K562 (cell line): ENCODE results near the gene SLC9B1. TPM values are rescaled to one million over a fixed set of nuclear protein-coding genes. Genes with fewer than 3 reads are reported as not detected.

Experiments
- C11orf30 ChIP-seq: fragments of 450-650 bp; IDR thresholded peaks from 2 replicates; pipeline ENCODE4 v1.6.1; 2016; ENCODE audit warnings: low read depth, mild to moderate bottlenecking
- ELF1 ChIP-seq: fragments of 200-800 bp; sonication (Bioruptor generic); IDR thresholded peaks from 2 replicates; pipeline ENCODE4 v1.6.1; 2016; ENCODE audit warnings: missing genetic modification characterization, missing compliant biosample characterization
- L3MBTL2 ChIP-seq: fragments of 450-650 bp; IDR thresholded peaks from 2 replicates; pipeline ENCODE4 v1.6.1; 2016; ENCODE audit warnings: mild to moderate bottlenecking, moderate library complexity
- MAFG ChIP-seq: fragments of 450-650 bp; conservative IDR thresholded peaks from 2 replicates; pipeline ENCODE4 v1.6.1; 2016; ENCODE audit warnings: missing genetic modification characterization, missing compliant biosample characterization
- MAFK ChIP-seq: IDR thresholded peaks from 2 replicates; pipeline ENCODE4 v1.6.1; 2011; ENCODE audit warnings: low read length, improper control_type of control experiment
- MYNN ChIP-seq, 2 experiments: sonication (generic); formaldehyde crosslinking in 1 of 2; IDR thresholded peaks; 2 replicates each; pipeline versions ENCODE4 v1.5.0 to v1.6.1; 2016 to 2020; ENCODE audit warnings: antibody characterized with exemption in 1 of 2, missing genetic modification reagents in 1 of 2
- RBM15 ChIP-seq: fragments of 200-400 bp; formaldehyde crosslinking; IDR thresholded peaks from 2 replicates; pipeline ENCODE4 v1.6.1; 2018; ENCODE audit warnings: mild to moderate bottlenecking, low read length, moderate library complexity; ENCODE audit not compliant: insufficient read depth
- polyA plus RNA-seq, 8 experiments: library from polyadenylated mRNA; depleted of rRNA in 4 of 8; stranded (reverse) in 5 of 8; unstranded in 3 of 8; fragments of >200 nt; fragmentation: Nextera tagmentation in 2 of 8; fragmentation: Illumina TruSeq in 1 of 8; extraction: Ambion mirVana in 2 of 8; extraction: Trizol in 1 of 8; gene quantifications; 2 replicates each; pipeline versions ENCODE4 v1.2.1 to v1.2.3, GENCODE V29; 2011 to 2014; ENCODE audit warnings: inconsistent platforms in 1 of 8, missing spikeins in 1 of 8
- total RNA-seq, 7 experiments: library from RNA; depleted of rRNA in 6 of 7; stranded (reverse); fragments of >200 nt in 6 of 7; fragmentation: Illumina TruSeq in 2 of 7; extraction: Trizol in 2 of 7; gene quantifications; 2 replicates each; pipeline versions ENCODE4 v1.2.1 to v1.2.3, GENCODE V29; 2011 to 2021; ENCODE audit warnings: low replicate concordance in 1 of 7
- TF ChIP-seq, protein P1 (sequence below): fragments of 450-650 bp; IDR thresholded peaks from 2 replicates; pipeline ENCODE4 v1.6.1; 2016; ENCODE audit warnings: mild to moderate bottlenecking, moderate library complexity
- TF ChIP-seq, protein P2 (sequence below): fragments of 450-650 bp; IDR thresholded peaks from 2 replicates; pipeline ENCODE4 v1.6.1; 2016; ENCODE audit warnings: borderline replicate concordance
- TF ChIP-seq, protein P3 (sequence below): fragments of 450-650 bp; formaldehyde crosslinking; IDR thresholded peaks from 2 replicates; pipeline ENCODE4 v1.4.0; 2020; ENCODE audit warnings: mild to moderate bottlenecking, moderate library complexity
- TF ChIP-seq, protein P4 (sequence below): fragments of 450-650 bp; formaldehyde crosslinking; IDR thresholded peaks from 2 replicates; pipeline ENCODE4 v1.4.0; 2020; ENCODE audit warnings: mild to moderate bottlenecking, moderate library complexity

Gene SLC9B1
- total and polyA plus RNA-seq, 9 of the 15 experiments (the other 6 are each of a cell fraction or from before 2014, with no cell fraction given): 0.21 to 1.3 (median 0.51) TPM

DNA sequence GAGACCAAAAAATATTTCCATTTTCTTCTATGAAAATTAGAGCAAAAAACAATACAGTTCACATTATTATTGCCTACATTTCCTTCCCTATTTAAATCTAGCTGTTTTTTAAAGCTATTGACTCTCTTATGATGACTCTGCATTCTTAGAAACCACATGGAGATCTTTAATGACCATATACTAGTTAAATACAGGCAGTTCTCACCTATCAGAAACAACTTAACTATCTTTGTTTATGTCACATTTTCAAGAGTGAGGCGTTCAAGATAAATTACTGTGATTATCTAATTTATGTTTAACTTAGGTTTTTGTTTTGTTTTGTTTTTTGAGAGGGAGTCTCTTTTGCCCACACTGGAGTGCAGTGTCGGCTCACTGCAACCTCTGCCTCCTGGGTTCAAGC is 147.7 kb downstream of the SLC9B1 start (continued):
- TF ChIP-seq, protein P1, sequence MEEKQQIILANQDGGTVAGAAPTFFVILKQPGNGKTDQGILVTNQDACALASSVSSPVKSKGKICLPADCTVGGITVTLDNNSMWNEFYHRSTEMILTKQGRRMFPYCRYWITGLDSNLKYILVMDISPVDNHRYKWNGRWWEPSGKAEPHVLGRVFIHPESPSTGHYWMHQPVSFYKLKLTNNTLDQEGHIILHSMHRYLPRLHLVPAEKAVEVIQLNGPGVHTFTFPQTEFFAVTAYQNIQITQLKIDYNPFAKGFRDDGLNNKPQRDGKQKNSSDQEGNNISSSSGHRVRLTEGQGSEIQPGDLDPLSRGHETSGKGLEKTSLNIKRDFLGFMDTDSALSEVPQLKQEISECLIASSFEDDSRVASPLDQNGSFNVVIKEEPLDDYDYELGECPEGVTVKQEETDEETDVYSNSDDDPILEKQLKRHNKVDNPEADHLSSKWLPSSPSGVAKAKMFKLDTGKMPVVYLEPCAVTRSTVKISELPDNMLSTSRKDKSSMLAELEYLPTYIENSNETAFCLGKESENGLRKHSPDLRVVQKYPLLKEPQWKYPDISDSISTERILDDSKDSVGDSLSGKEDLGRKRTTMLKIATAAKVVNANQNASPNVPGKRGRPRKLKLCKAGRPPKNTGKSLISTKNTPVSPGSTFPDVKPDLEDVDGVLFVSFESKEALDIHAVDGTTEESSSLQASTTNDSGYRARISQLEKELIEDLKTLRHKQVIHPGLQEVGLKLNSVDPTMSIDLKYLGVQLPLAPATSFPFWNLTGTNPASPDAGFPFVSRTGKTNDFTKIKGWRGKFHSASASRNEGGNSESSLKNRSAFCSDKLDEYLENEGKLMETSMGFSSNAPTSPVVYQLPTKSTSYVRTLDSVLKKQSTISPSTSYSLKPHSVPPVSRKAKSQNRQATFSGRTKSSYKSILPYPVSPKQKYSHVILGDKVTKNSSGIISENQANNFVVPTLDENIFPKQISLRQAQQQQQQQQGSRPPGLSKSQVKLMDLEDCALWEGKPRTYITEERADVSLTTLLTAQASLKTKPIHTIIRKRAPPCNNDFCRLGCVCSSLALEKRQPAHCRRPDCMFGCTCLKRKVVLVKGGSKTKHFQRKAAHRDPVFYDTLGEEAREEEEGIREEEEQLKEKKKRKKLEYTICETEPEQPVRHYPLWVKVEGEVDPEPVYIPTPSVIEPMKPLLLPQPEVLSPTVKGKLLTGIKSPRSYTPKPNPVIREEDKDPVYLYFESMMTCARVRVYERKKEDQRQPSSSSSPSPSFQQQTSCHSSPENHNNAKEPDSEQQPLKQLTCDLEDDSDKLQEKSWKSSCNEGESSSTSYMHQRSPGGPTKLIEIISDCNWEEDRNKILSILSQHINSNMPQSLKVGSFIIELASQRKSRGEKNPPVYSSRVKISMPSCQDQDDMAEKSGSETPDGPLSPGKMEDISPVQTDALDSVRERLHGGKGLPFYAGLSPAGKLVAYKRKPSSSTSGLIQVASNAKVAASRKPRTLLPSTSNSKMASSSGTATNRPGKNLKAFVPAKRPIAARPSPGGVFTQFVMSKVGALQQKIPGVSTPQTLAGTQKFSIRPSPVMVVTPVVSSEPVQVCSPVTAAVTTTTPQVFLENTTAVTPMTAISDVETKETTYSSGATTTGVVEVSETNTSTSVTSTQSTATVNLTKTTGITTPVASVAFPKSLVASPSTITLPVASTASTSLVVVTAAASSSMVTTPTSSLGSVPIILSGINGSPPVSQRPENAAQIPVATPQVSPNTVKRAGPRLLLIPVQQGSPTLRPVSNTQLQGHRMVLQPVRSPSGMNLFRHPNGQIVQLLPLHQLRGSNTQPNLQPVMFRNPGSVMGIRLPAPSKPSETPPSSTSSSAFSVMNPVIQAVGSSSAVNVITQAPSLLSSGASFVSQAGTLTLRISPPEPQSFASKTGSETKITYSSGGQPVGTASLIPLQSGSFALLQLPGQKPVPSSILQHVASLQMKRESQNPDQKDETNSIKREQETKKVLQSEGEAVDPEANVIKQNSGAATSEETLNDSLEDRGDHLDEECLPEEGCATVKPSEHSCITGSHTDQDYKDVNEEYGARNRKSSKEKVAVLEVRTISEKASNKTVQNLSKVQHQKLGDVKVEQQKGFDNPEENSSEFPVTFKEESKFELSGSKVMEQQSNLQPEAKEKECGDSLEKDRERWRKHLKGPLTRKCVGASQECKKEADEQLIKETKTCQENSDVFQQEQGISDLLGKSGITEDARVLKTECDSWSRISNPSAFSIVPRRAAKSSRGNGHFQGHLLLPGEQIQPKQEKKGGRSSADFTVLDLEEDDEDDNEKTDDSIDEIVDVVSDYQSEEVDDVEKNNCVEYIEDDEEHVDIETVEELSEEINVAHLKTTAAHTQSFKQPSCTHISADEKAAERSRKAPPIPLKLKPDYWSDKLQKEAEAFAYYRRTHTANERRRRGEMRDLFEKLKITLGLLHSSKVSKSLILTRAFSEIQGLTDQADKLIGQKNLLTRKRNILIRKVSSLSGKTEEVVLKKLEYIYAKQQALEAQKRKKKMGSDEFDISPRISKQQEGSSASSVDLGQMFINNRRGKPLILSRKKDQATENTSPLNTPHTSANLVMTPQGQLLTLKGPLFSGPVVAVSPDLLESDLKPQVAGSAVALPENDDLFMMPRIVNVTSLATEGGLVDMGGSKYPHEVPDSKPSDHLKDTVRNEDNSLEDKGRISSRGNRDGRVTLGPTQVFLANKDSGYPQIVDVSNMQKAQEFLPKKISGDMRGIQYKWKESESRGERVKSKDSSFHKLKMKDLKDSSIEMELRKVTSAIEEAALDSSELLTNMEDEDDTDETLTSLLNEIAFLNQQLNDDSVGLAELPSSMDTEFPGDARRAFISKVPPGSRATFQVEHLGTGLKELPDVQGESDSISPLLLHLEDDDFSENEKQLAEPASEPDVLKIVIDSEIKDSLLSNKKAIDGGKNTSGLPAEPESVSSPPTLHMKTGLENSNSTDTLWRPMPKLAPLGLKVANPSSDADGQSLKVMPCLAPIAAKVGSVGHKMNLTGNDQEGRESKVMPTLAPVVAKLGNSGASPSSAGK: peak; percentile 55
- TF ChIP-seq, protein P2, sequence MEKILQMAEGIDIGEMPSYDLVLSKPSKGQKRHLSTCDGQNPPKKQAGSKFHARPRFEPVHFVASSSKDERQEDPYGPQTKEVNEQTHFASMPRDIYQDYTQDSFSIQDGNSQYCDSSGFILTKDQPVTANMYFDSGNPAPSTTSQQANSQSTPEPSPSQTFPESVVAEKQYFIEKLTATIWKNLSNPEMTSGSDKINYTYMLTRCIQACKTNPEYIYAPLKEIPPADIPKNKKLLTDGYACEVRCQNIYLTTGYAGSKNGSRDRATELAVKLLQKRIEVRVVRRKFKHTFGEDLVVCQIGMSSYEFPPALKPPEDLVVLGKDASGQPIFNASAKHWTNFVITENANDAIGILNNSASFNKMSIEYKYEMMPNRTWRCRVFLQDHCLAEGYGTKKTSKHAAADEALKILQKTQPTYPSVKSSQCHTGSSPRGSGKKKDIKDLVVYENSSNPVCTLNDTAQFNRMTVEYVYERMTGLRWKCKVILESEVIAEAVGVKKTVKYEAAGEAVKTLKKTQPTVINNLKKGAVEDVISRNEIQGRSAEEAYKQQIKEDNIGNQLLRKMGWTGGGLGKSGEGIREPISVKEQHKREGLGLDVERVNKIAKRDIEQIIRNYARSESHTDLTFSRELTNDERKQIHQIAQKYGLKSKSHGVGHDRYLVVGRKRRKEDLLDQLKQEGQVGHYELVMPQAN: peak; percentile 28; the same call in 1 of the 2 replicates
- no peak for TF ChIP-seq ELF1
- TF ChIP-seq, protein P3, sequence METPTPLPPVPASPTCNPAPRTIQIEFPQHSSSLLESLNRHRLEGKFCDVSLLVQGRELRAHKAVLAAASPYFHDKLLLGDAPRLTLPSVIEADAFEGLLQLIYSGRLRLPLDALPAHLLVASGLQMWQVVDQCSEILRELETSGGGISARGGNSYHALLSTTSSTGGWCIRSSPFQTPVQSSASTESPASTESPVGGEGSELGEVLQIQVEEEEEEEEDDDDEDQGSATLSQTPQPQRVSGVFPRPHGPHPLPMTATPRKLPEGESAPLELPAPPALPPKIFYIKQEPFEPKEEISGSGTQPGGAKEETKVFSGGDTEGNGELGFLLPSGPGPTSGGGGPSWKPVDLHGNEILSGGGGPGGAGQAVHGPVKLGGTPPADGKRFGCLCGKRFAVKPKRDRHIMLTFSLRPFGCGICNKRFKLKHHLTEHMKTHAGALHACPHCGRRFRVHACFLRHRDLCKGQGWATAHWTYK (CRISPR knock-in tag): no peak
- TF ChIP-seq L3MBTL2: peak; percentile 66
- peak; percentile 99 for TF ChIP-seq C11orf30
- peak; percentile 89 for TF ChIP-seq MAFK
- TF ChIP-seq MYNN (IDR thresholded peaks at IDR 0.05): no peak
- TF ChIP-seq MYNN (CRISPR knock-in tag; IDR thresholded peaks at IDR 0.05): no peak
- no peak for TF ChIP-seq RBM15
- peak; percentile 98 for TF ChIP-seq MAFG (tag)
- TF ChIP-seq, protein P4, sequence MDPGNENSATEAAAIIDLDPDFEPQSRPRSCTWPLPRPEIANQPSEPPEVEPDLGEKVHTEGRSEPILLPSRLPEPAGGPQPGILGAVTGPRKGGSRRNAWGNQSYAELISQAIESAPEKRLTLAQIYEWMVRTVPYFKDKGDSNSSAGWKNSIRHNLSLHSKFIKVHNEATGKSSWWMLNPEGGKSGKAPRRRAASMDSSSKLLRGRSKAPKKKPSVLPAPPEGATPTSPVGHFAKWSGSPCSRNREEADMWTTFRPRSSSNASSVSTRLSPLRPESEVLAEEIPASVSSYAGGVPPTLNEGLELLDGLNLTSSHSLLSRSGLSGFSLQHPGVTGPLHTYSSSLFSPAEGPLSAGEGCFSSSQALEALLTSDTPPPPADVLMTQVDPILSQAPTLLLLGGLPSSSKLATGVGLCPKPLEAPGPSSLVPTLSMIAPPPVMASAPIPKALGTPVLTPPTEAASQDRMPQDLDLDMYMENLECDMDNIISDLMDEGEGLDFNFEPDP (CRISPR knock-in tag): no peak
